A673 (cell line): Measurements from ENCODE around the gene TARS2. TPM values are rescaled to one million over a fixed set of nuclear protein-coding genes. Genes with fewer than 3 reads are reported as not detected.

Experiments used
- BruUV-seq: library from RNA; stranded (reverse); fragments of 400-500 nt; replicated peaks from 2 replicates; lab custom pipeline; 2021; lab: Mats Ljungman, UMichigan
- CTCF ChIA-PET: fragments of 300-600 bp; sonication (Branson Sonifier 250); formaldehyde crosslinking; loops from one replicate; lab custom pipeline; 2022; ENCODE audit warnings: antibody characterized with exemption; lab: Charles Lee
- POLR2A ChIA-PET: fragments of 300-600 bp; sonication (Branson Sonifier 250); formaldehyde crosslinking; loops from one replicate; lab custom pipeline; 2022; ENCODE audit warnings: antibody characterized with exemption; ENCODE audit not compliant: low non-redundant PET; lab: Charles Lee
- DNase-seq: peaks from one replicate; pipeline ENCODE4 v3.0.0-alpha.2; 2015; ENCODE audit warnings: low spot score
- H3K27ac ChIP-seq: fragments of 200-600 bp; sonication (generic); 2 replicates; pipeline ENCODE4 v1.5.1; 2016; ENCODE audit warnings: mixed run types, low read depth, mild to moderate bottlenecking, mixed read lengths, antibody characterized with exemption, low read length; ENCODE audit not compliant: poor library complexity, severe bottlenecking
- H3K27me3 ChIP-seq: fragments of 200-600 bp; sonication (generic); replicated peaks from 2 replicates; pipeline ENCODE4 v1.6.1; 2017; ENCODE audit warnings: mixed run types, low read depth, mild to moderate bottlenecking, mixed read lengths, antibody characterized with exemption, low read length; ENCODE audit not compliant: insufficient read depth, poor library complexity
- H3K36me3 ChIP-seq: fragments of 200-600 bp; sonication (generic); 2 replicates; pipeline ENCODE4 v1.6.1; 2016; ENCODE audit warnings: mixed run types, mild to moderate bottlenecking, mixed read lengths, antibody characterized with exemption, low read length; ENCODE audit not compliant: insufficient read depth, poor library complexity, severe bottlenecking
- H3K4me1 ChIP-seq: fragments of 200-600 bp; sonication (generic); 2 replicates; pipeline ENCODE4 v1.6.1; 2017; ENCODE audit warnings: mixed run types, mild to moderate bottlenecking, mixed read lengths, antibody characterized with exemption, low read length; ENCODE audit not compliant: insufficient read depth, poor library complexity, severe bottlenecking
- H3K4me3 ChIP-seq: fragments of 200-600 bp; sonication (generic); 2 replicates; pipeline ENCODE4 v1.5.1; 2016; ENCODE audit warnings: low read depth, mixed run types, mild to moderate bottlenecking, mixed read lengths, low read length; ENCODE audit not compliant: poor library complexity, severe bottlenecking
- H3K9me3 ChIP-seq: fragments of 200-600 bp; sonication (generic); 2 replicates; pipeline ENCODE4 v1.6.1; 2016; ENCODE audit warnings: mixed run types, low read depth, mild to moderate bottlenecking, mixed read lengths, antibody characterized with exemption, low read length; ENCODE audit not compliant: poor library complexity, severe bottlenecking
- CTCF ChIP-seq: fragments of 300-800, 200-600 bp; sonication (generic); conservative IDR thresholded peaks from 2 replicates; pipeline ENCODE4 v1.5.1; 2017; ENCODE audit warnings: low read depth, mild to moderate bottlenecking, antibody characterized with exemption, low read length, moderate library complexity, mixed read lengths
- EZH2 ChIP-seq: fragments of 200-600 bp; sonication (generic); IDR thresholded peaks from 2 replicates; pipeline ENCODE4 v1.6.1; 2017; ENCODE audit warnings: borderline replicate concordance, low read depth, mild to moderate bottlenecking, mixed read lengths, antibody characterized with exemption, low read length; ENCODE audit not compliant: poor library complexity, severe bottlenecking
- intact Hi-C: fragments of 100-400 bp; cut with micrococcal nuclease; formaldehyde crosslinking; loops from one replicate; pipeline ENCODE4 v1.10.0; 2022; ENCODE audit not compliant: unreplicated experiment
- total RNA-seq: library from RNA; stranded (reverse); gene quantifications from 2 replicates; pipeline ENCODE4 v1.2.3, GENCODE V29; 2021

TARS2 gene
- total RNA-seq, 1 experiment from 2014 or later: 32.0 TPM

DNA sequence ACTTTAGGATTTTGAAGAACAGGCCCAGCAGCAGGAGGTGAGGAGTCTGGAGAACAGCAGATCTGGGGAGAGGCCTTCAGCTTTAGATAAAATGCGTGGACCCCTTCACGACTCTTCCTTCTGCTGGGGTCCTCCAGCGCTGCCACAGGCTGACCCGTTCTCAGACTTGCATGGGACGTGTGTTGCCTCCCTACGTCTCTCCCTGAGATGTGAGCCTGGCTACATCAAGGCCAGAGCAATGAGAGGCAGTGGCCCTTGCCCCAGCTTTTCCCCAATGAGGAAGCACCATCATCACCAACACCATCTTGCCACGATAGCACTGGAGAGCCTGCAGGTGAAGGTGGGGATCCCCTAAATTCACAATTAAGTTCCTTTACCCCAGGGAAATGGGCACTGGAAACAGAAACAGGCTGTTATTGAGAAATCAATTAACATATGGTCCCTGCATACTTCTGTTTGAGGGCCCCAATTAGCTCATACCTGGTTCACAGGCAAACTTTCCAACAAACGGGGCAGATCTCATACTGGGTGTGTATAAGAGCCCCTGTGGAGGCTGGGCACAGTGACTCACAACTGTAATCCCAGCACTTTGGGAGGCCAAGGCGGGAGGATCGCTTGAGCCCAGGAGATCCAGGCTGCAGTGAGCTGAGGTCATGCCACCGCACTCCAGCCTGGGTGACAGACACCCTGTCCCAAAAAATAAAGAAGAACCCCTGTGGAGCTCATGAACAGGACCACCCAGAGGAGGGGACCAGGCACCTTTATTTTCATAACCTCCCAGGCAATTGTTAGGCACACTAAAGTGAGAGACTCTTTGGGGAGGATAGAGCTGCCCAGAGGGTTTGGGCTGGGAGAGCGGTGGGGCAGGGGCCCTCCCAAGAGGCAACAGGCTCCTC is 49.9 kb downstream of the TARS2 start:
- ChIA-PET CTCF (interaction anchor here (1.0 kb wide), 1 partner anchor 24 kb away, joined by 3 read pairs; no protein-coding TSS in a partner anchor), POLR2A (interaction anchor here (0.6 to 1.2 kb wide), 2 partner anchors 9 to 34 kb away, joined by 3 to 5 read pairs; no protein-coding TSS in a partner anchor)
- H3K9me3 ChIP-seq: no peaks in the 10 kb centered on the region
- H3K36me3 ChIP-seq: no peaks in the 10 kb centered on the region
- H3K4me3 ChIP-seq: no peak overlapping the region
- no peak overlapping the region for H3K27ac ChIP-seq
- no peaks in the 10 kb centered on the region for H3K4me1 ChIP-seq
- intact Hi-C loops: no loop called here
- no peaks in the 10 kb centered on the region for H3K27me3 ChIP-seq
- BruUV-seq: no TSS peak
- TF ChIP-seq EZH2 (no peak), CTCF (no peak)
- DNase-seq: no peak

DNA sequence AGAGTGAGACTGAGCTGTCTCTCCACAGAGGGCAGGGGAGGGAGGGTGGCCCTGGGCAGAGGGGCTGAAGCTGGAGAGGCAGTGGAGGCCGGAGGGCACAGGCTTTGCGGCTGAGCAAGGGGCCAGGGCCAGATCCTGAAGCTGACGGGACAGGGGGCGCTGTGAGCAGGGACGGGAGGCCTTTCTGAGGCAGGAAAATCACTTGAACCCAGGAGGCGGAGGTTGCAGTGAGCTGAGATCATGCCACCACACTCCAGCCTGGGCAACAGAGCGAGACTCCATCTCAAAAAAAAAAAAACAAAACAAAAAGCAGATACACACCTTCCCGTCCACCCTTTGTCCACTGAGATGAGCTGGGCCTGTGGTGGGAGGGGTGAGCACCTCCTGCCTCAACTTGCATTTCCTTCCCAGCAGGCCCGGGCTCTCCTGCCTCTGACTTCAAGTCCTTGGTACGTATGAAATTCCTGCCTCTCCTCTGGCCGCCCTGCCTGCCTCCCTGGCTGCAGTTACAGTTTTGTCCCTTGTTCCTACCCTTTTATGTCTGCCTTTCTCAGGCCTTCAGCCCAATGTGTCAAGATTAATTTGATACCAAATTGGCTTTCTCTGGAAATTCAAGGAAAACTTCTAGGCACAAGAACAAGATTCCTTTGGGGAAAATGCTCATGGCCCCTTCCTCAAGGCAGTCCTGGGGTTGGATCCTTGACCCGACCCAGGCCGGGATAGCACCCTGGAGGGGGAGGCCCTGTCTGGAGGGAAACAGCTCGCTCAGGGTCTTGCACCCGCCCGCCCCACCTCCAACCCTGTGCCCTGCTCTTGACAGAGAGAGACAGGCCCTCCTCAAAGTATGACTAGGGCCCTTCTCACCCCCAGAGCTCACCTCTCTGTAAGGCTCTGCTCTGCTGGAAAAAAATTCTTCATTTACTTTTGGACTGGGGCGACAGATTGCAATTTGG is 50.8 kb downstream of the TARS2 start:
- BruUV-seq: no TSS peak
- Histone ChIP-seq H3K4me3 (no peak overlapping the region), H3K9me3 (no peaks in the 10 kb centered on the region), H3K36me3 (no peaks in the 10 kb centered on the region), H3K4me1 (no peaks in the 10 kb centered on the region), H3K27ac (no peak overlapping the region), H3K27me3 (no peaks in the 10 kb centered on the region)
- TF ChIP-seq EZH2 (no peak), CTCF (no peak)
- ChIA-PET CTCF (no interaction called here), POLR2A (interaction anchor here (0.6 to 1.2 kb wide), 2 partner anchors 9 to 33 kb away, joined by 3 to 5 read pairs; no protein-coding TSS in a partner anchor)
- intact Hi-C loops: no loop called here
- no peak for DNase-seq

DNA sequence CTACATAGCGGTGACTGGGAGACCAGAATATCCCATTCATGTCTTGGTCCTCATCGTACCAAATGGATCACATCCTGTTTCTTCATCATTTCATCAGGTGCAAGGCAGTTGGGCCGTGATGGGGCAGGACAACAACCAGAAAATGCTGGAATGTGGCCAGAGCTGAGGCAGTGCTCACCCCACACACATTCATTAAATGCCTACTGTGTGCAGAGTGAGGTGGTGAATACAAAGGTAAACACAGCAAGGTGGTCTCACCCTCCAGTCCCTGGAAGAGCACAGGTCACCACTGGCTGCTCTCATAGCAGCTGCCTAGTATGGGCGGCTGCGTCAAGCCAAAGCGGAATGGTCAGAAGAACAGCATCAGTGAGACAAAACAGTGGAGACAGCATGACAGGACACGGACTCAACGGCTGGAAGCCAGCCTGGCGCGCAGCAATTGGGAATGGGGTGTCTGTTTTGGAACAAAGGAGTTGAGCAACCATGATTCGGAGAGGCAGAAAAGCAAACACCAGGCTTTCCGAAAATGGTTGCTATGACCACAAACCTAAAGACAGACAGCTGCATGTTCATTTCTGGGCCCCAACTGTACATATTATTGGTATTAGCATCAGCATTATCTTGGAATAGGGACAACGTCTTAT is 56.4 kb downstream of the TARS2 start:
- Histone ChIP-seq H3K27ac (no peak overlapping the region), H3K4me1 (no peaks in the 10 kb centered on the region), H3K4me3 (no peak overlapping the region), H3K27me3 (no peaks in the 10 kb centered on the region), H3K36me3 (no peaks in the 10 kb centered on the region), H3K9me3 (no peaks in the 10 kb centered on the region)
- no TSS peak for BruUV-seq
- CTCF ChIA-PET: interaction anchor here (0.5 to 0.9 kb wide), 3 partner anchors 17 to 453 kb away, joined by 3 to 11 read pairs (median 4); no protein-coding TSS in a partner anchor
- POLR2A ChIA-PET: no interaction called here
- intact Hi-C loops: no loop called here
- DNase-seq: no peak
- TF ChIP-seq EZH2 (no peak), CTCF (no peak)
